Activated T-helper 17 cell treated with anti-CD3 and anti-CD28 coated beads, Interleukin-2, amount 50 U/mL, for 72 hours (primary cell): ENCODE data around the gene KANK4. TPM values are rescaled to one million over a fixed set of nuclear protein-coding genes. Genes with fewer than 3 reads are reported as not detected.

Experiments used
- ATAC-seq: fragments of 150-1000 bp; cut with Tn5 transposase; replicated peaks from 2 replicates; pipeline ENCODE4 v1.10.0; 2021; ENCODE audit warnings: mild to moderate bottlenecking, moderate library complexity
- H3K27ac Mint-ChIP-seq: one replicate; pipeline ENCODE4 v1.8.0; 2022; ENCODE audit warnings: mixed read lengths
- H3K27me3 Mint-ChIP-seq: one replicate; pipeline ENCODE4 v1.8.0; 2022; ENCODE audit warnings: mixed read lengths
- H3K36me3 Mint-ChIP-seq: one replicate; pipeline ENCODE4 v1.8.0; 2022; ENCODE audit warnings: low read depth, mild to moderate bottlenecking, mixed read lengths
- H3K4me1 Mint-ChIP-seq: one replicate; pipeline ENCODE4 v1.8.0; 2022; ENCODE audit warnings: mixed read lengths
- H3K4me3 Mint-ChIP-seq: one replicate; pipeline ENCODE4 v1.8.0; 2022; ENCODE audit warnings: mild to moderate bottlenecking, mixed read lengths
- H3K9me3 Mint-ChIP-seq: one replicate; pipeline ENCODE4 v1.8.0; 2022; ENCODE audit warnings: mixed read lengths
- total RNA-seq, 2 donors: library from RNA; stranded (reverse); gene quantifications; one replicate each; pipeline ENCODE4 v1.2.3, GENCODE V29; 2022

KANK4 gene
- total RNA-seq, 2 donors from 2014 or later = not detected

DNA sequence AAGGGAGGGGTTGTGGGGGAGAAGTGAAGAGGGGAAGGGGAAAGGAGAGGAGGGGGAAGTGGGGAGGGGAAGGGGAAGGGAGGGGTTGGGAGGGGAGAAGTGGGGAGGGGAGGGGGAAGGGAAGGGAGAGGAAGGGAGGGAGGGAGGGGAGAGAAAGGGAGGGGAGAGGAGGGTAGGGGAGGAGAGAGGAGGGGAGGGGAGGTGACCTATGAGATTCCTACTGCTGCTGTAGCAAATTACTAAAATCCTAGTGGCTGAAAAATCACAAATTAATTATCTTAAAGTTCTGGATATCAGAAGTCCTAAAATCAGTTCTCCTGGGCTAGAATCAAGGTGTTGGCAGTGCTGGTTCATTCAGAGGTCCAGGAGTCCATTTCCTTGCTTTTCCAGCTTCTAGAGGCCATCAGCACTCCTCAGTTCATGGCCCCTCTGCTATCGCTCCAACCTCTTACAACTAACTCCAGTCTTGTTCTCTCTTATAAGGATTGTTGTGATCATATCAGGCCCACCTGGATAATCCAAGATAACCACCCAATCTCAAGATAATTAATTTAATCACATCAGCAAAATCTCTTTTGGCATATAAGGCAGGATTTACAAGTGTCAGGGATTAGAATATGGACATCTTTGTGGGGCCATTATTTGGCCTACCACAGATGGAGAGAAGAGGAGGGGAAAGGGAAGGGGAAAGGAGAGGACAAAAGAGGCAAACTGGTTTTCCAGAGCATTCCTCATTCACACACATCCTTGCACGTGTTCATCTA, 30.4 kb upstream of the KANK4 start:
- H3K4me3 Mint-ChIP-seq = no peak overlapping the region
- H3K27me3 Mint-ChIP-seq = peaks cover 2% of the 10 kb centered on the region
- ATAC-seq = no peak
- no peak overlapping the region for H3K27ac Mint-ChIP-seq
- no peaks in the 10 kb centered on the region for H3K9me3 Mint-ChIP-seq
- H3K36me3 Mint-ChIP-seq = no peaks in the 10 kb centered on the region
- H3K4me1 Mint-ChIP-seq = no peaks in the 10 kb centered on the region

DNA sequence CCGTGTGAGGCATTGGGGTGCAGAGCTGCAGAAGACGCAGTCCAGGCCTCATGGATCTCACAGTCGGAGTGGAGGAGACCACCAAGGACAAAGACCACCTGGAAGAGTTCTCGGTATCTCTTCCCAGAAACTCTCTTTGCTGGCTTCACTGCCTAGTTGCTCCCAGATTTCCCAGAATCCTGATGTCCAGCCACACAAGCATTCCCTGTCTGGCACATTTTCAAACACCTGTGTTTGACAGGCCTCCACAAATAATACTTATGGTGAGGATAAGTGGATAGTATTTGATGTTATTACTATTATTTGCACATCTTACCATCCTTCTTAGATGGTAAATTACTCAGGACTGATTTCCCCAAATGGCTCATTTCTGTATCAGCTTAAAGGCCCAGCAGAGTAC, 27.7 kb upstream of the KANK4 start:
- Mint-ChIP-seq H3K27ac (no peak overlapping the region), H3K9me3 (no peaks in the 10 kb centered on the region), H3K27me3 (peaks cover 10% of the 10 kb centered on the region), H3K4me1 (no peaks in the 10 kb centered on the region), H3K36me3 (no peaks in the 10 kb centered on the region), H3K4me3 (no peak overlapping the region)
- no peak for ATAC-seq

DNA sequence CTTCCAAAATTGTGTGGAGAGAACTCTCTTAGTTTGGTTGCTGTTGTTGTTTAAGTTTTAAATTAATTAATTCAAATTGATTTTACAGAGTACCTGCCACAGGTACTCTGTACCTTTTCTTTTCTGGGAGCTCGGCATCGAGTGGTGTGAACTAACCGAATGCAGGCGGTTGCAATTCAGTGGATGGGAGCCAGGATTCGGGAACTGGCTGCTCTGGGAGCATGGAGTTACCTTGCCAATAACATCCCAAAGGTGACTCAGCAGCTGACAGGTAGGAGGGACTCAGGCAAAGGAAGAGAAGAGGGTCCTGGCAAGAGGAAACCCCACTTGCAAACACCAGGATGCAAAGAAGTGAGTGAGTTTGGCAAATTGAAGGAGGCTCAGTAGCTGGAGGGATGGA, 24.7 kb upstream of the KANK4 start:
- H3K4me1 Mint-ChIP-seq = no peaks in the 10 kb centered on the region
- H3K36me3 Mint-ChIP-seq = no peaks in the 10 kb centered on the region
- H3K27ac Mint-ChIP-seq = no peak overlapping the region
- H3K4me3 Mint-ChIP-seq = no peak overlapping the region
- H3K9me3 Mint-ChIP-seq = no peaks in the 10 kb centered on the region
- H3K27me3 Mint-ChIP-seq = peaks cover 15% of the 10 kb centered on the region
- ATAC-seq = no peak

DNA sequence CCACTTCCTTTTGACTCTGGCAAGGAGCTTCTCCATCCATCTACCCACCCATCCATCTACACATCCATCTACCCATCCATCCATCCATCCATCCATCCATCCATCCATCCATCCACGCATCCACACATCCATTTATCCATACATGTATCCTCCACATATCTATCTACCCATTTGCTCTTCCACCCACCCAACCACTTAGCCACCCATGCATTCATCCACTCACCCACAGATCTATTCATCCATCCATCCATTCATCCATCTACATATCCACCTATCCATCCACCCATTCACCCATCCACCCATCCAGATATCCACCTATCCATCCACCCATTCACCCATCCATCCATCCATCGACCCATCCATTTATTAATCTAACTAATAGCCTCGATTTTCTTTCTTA, 23.0 kb upstream of the KANK4 start:
- no peaks in the 10 kb centered on the region for H3K36me3 Mint-ChIP-seq
- no peak overlapping the region for H3K27ac Mint-ChIP-seq
- ATAC-seq = no peak
- H3K4me1 Mint-ChIP-seq = no peaks in the 10 kb centered on the region
- H3K9me3 Mint-ChIP-seq = no peaks in the 10 kb centered on the region
- H3K27me3 Mint-ChIP-seq = peaks cover 15% of the 10 kb centered on the region
- no peak overlapping the region for H3K4me3 Mint-ChIP-seq

GRCh38 chr1:62341615-62342014, 22.4 kb upstream of the KANK4 start:
- Mint-ChIP-seq H3K4me1 (no peaks in the 10 kb centered on the region), H3K27me3 (peaks cover 15% of the 10 kb centered on the region), H3K4me3 (no peak overlapping the region), H3K9me3 (no peaks in the 10 kb centered on the region), H3K36me3 (no peaks in the 10 kb centered on the region), H3K27ac (no peak overlapping the region)
- ATAC-seq = no peak

DNA sequence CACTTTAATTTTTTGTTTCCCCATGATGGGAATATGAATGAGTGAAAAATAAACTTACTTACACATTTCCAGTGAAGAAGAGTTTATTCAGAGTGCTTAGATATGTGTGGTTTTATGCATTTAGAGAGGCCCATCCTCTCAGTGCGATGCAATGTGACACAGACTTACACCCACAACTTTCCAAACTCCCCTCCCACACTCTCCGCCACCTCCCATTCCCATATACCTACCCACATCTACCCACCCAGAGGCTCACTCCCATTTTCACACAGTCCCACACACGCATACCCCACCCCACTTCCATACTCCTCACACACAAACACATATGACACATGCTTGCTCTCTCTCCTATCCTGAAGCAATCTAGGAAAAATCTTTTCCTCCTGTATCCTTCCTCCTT, 21.9 kb upstream of the KANK4 start:
- peaks cover 15% of the 10 kb centered on the region for H3K27me3 Mint-ChIP-seq
- H3K4me1 Mint-ChIP-seq = no peaks in the 10 kb centered on the region
- no peak overlapping the region for H3K27ac Mint-ChIP-seq
- H3K9me3 Mint-ChIP-seq = no peaks in the 10 kb centered on the region
- H3K36me3 Mint-ChIP-seq = no peaks in the 10 kb centered on the region
- no peak overlapping the region for H3K4me3 Mint-ChIP-seq
- ATAC-seq = no peak

- no peaks in the 10 kb centered on the region for H3K4me1 Mint-ChIP-seq
- H3K27me3 Mint-ChIP-seq = peaks cover 9% of the 10 kb centered on the region
- H3K27ac Mint-ChIP-seq = no peak overlapping the region
- no peak for ATAC-seq
- H3K36me3 Mint-ChIP-seq = no peaks in the 10 kb centered on the region
- H3K9me3 Mint-ChIP-seq = no peaks in the 10 kb centered on the region
- no peak overlapping the region for H3K4me3 Mint-ChIP-seq
Observed at GRCh38 chr1:62337706-62338631, 18.7 kb upstream of the KANK4 start.

GRCh38 chr1:62336995-62337705, 17.9 kb upstream of the KANK4 start:
- H3K9me3 Mint-ChIP-seq = no peaks in the 10 kb centered on the region
- no peaks in the 10 kb centered on the region for H3K4me1 Mint-ChIP-seq
- no peaks in the 10 kb centered on the region for H3K36me3 Mint-ChIP-seq
- no peak overlapping the region for H3K27ac Mint-ChIP-seq
- H3K27me3 Mint-ChIP-seq = peaks cover 6% of the 10 kb centered on the region
- no peak for ATAC-seq
- no peak overlapping the region for H3K4me3 Mint-ChIP-seq

DNA sequence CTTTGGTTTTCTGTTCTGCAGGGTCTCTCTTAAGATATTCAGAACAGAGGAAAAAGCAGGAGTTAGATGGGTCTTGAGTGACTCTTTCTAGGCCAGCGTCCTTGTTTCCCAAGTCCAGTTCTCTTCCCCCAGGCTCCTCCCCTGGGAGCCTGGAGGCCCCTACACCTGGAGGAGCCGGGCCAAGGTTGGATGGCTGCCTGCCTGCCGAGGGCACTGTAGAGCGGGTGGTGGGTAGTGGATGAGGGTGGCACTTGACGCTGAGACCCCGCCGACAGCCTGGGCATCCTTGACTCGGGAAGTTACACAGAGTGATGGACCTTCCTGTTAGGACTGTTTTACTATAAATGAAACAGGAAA, 17.4 kb upstream of the KANK4 start:
- peaks cover 5% of the 10 kb centered on the region for H3K27me3 Mint-ChIP-seq
- no peak overlapping the region for H3K27ac Mint-ChIP-seq
- H3K36me3 Mint-ChIP-seq = no peaks in the 10 kb centered on the region
- no peaks in the 10 kb centered on the region for H3K4me1 Mint-ChIP-seq
- no peaks in the 10 kb centered on the region for H3K9me3 Mint-ChIP-seq
- ATAC-seq = no peak
- H3K4me3 Mint-ChIP-seq = no peak overlapping the region

DNA sequence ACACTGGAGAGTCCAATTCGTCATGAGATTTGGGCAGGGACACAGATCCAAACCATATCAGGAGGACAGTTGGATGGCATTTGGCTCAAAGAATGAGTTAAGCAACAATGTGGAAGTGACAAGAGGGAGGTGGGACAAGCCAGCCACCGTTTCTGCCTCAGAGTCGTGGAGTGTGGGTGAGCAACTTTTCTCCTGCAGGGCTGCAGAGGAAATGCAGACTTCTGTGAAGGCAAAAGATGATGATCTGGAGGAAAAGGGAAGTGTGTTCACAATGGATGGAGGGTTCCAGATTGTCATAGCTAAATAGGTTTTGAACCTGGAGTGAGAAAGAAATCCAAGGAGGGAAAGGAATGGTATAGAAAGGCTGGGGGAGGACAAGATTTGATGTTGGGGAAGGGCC, 16.4 kb upstream of the KANK4 start:
- H3K4me3 Mint-ChIP-seq = no peak overlapping the region
- H3K36me3 Mint-ChIP-seq = no peaks in the 10 kb centered on the region
- H3K9me3 Mint-ChIP-seq = no peaks in the 10 kb centered on the region
- H3K27me3 Mint-ChIP-seq = no peaks in the 10 kb centered on the region
- H3K4me1 Mint-ChIP-seq = no peaks in the 10 kb centered on the region
- H3K27ac Mint-ChIP-seq = no peak overlapping the region
- ATAC-seq = no peak

DNA sequence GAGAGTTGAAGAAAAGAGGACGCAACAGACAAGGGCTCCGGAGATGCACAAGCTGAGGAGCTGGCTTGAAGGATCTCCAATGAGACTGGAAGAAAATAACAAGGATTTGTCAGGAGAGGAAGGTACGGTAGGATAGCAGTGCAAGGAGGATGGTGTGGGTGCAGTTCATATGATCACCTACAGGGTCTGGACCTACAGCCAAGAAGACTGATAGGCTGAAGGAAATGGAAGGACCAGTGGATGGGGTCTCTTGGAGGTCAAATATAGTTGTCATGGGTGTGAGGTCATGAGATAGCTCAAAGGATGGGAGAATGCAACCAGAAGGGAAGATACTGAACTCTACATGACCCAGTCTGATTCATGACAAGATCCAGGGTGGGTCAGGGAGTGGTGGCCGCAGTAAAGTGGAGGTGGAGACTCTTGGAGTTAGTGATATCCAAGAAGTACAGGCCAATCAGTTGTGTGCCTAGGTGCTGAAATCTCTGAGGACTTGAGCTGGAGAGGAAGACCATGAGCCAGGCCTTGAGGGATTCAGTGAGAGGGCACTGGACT, 15.3 kb upstream of the KANK4 start:
- ATAC-seq = no peak
- Mint-ChIP-seq H3K27me3 (no peaks in the 10 kb centered on the region), H3K36me3 (no peaks in the 10 kb centered on the region), H3K27ac (no peak overlapping the region), H3K9me3 (no peaks in the 10 kb centered on the region), H3K4me3 (no peak overlapping the region), H3K4me1 (no peaks in the 10 kb centered on the region)

GRCh38 chr1:62333441-62333840, 14.2 kb upstream of the KANK4 start:
- no peak for ATAC-seq
- Mint-ChIP-seq H3K27me3 (peaks cover 3% of the 10 kb centered on the region), H3K4me1 (no peaks in the 10 kb centered on the region), H3K36me3 (no peaks in the 10 kb centered on the region), H3K4me3 (no peak overlapping the region), H3K9me3 (no peaks in the 10 kb centered on the region), H3K27ac (no peak overlapping the region)

DNA sequence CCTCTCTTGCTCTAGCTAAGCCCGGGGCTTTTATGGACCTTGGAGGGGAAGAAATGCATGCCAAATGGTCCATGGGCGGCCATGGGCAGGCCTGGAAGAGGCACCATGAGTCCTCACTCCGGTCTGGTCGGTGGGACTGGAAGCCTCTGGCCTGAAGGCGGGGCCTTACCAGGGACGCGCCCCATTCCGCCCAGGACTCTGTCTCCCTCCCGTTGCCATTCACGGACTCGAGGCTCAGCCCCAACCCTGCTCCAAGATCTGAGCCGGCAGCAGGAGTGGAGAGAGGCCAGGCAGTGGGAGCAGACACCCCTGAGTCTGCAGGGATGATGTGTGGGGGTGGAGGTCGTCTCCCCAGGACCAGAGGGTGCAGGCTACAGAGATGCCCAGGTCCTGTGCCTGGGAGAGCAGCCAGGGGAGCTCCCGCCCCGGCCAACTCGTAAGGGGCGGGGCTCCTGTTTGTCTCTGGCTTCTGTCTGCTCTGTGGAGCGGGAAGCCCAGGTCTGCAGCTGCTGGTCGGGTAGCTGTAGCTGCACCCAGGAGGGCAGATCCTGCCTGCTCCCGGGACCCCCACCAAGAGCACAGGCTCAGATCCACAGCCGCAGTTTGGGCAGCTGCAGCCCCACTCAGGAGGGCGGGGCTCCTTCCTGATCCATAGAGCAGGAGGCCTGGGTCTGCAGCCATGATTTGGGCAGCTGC, 8.3 kb upstream of the KANK4 start:
- ATAC-seq = no peak
- peaks cover 10% of the 10 kb centered on the region for H3K27me3 Mint-ChIP-seq

GRCh38 chr1:62325681-62326080, 6.4 kb upstream of the KANK4 start:
- Mint-ChIP-seq H3K9me3 (no peaks in the 10 kb centered on the region), H3K27ac (no peak overlapping the region), H3K4me1 (no peaks in the 10 kb centered on the region), H3K36me3 (no peaks in the 10 kb centered on the region), H3K4me3 (no peak overlapping the region), H3K27me3 (peaks cover 13% of the 10 kb centered on the region)
- ATAC-seq = no peak

More for the DNA sequence above, 8.3 kb upstream of the KANK4 start:
- Mint-ChIP-seq H3K4me1 (no peaks in the 10 kb centered on the region), H3K4me3 (no peak overlapping the region), H3K9me3 (no peaks in the 10 kb centered on the region), H3K36me3 (no peaks in the 10 kb centered on the region), H3K27ac (no peak overlapping the region)
